Measurements from ENCODE around the gene TMEM256. TPM values are rescaled to one million over a fixed set of nuclear protein-coding genes. Genes with fewer than 3 reads are reported as not detected.

The TMEM256 gene
- total and polyA plus RNA-seq, 9 donors, result 44.0 to 133 (median 85.2) TPM

- H3K36me3 ChIP-seq, result no peaks in the 10 kb centered on the region
- no peak overlapping the region for H3K4me3 ChIP-seq
- H3K27ac ChIP-seq, result no peak overlapping the region
- TF ChIP-seq CTCF (IDR thresholded peaks at IDR 0.05) (no peak), EP300 (IDR thresholded peaks at IDR 0.05) (no peak), POLR2A (IDR thresholded peaks at IDR 0.05) (no peak)
- intact Hi-C loops (cut with DNase I), result no loop called here
- H3K4me1 ChIP-seq (ENCODE audit: insufficient read depth), result peaks cover 5% of the 10 kb centered on the region
- WGBS, 3 donors, result 87 to 89% (median 89%) methylated on average over 2 of the region's 2 CpGs
- H3K27me3 ChIP-seq, result no peaks in the 10 kb centered on the region
- no peaks in the 10 kb centered on the region for H3K9me3 ChIP-seq
- no peak for DNase-seq
Observed at GRCh38 chr17:7391307-7391706, 12.6 kb downstream of the TMEM256 start.

GRCh38 chr17:7389924-7390910 is 13.7 kb downstream of the TMEM256 start:
- Histone ChIP-seq H3K27ac (no peak overlapping the region), H3K36me3 (no peaks in the 10 kb centered on the region), H3K4me3 (no peak overlapping the region), H3K9me3 (no peaks in the 10 kb centered on the region), H3K4me1 (ENCODE audit: insufficient read depth) (peaks cover 5% of the 10 kb centered on the region), H3K27me3 (no peaks in the 10 kb centered on the region)
- TF ChIP-seq POLR2A (IDR thresholded peaks at IDR 0.05) (no peak), EP300 (IDR thresholded peaks at IDR 0.05) (no peak), CTCF (IDR thresholded peaks at IDR 0.05) (no peak)
- no peak for DNase-seq
- intact Hi-C loops (cut with DNase I), result no loop called here
- 86 to 90% (median 86%) methylated on average over 19 of the region's 19 CpGs for WGBS, 3 donors

- no peaks in the 10 kb centered on the region for H3K27me3 ChIP-seq
- no peak for TF ChIP-seq CTCF (IDR thresholded peaks at IDR 0.05)
- TF ChIP-seq EP300 (IDR thresholded peaks at IDR 0.05), result no peak
- no peak for TF ChIP-seq POLR2A (IDR thresholded peaks at IDR 0.05)
- H3K9me3 ChIP-seq, result no peaks in the 10 kb centered on the region
- H3K27ac ChIP-seq, result no peak overlapping the region
- intact Hi-C loops (cut with DNase I), result no loop called here
- peaks cover 8% of the 10 kb centered on the region for H3K4me1 ChIP-seq (ENCODE audit: insufficient read depth)
- no peak overlapping the region for H3K4me3 ChIP-seq
- DNase-seq, result no peak
- no peaks in the 10 kb centered on the region for H3K36me3 ChIP-seq
- 90 to 92% (median 92%) methylated on average over 10 of the region's 10 CpGs for WGBS, 3 donors
Observed at GRCh38 chr17:7388856-7389255, 15.0 kb downstream of the TMEM256 start.

- H3K36me3 ChIP-seq, result no peaks in the 10 kb centered on the region
- peak overlapping the region in 1 of 2 donors; percentile 32 for H3K27ac ChIP-seq
- peak overlapping the region; percentile 20 for H3K4me3 ChIP-seq
- peaks cover 19% of the 10 kb centered on the region for H3K4me1 ChIP-seq (ENCODE audit: insufficient read depth)
- DNase-seq, result no peak
- intact Hi-C loops (cut with DNase I), result no loop called here
- no peaks in the 10 kb centered on the region for H3K9me3 ChIP-seq
- H3K27me3 ChIP-seq, result no peaks in the 10 kb centered on the region
- WGBS, 3 donors, result 24 to 36% (median 33%) methylated on average over 23 of the region's 23 CpGs
- no peak for TF ChIP-seq EP300 (IDR thresholded peaks at IDR 0.05)
- no peak for TF ChIP-seq POLR2A (IDR thresholded peaks at IDR 0.05)
- TF ChIP-seq CTCF (IDR thresholded peaks at IDR 0.05), result no peak
Observed at GRCh38 chr17:7384489-7385081, 19.3 kb downstream of the TMEM256 start.

Measured in ovary (tissue), 9 donors.